Caco-2 (cell line): ENCODE results near the gene HNRNPH2. TPM values are rescaled to one million over a fixed set of nuclear protein-coding genes. Genes with fewer than 3 reads are reported as not detected.

ENCODE experiments used
- BruUV-seq: library from RNA; stranded (reverse); fragments of 400-500 nt; replicated peaks from 2 replicates; lab custom pipeline; 2021; lab: Mats Ljungman, UMichigan
- CTCF ChIA-PET: fragments of 300-600 bp; sonication (Branson Sonifier 250); formaldehyde crosslinking; loops from one replicate; lab custom pipeline; 2022; ENCODE audit warnings: antibody characterized with exemption; lab: Charles Lee
- POLR2A ChIA-PET: fragments of 300-600 bp; sonication (Branson Sonifier 250); formaldehyde crosslinking; loops from one replicate; lab custom pipeline; 2022; ENCODE audit warnings: antibody characterized with exemption; lab: Charles Lee
- DNase-seq, 2 experiments: peaks; one replicate each; pipeline versions ENCODE4 v3.0.0 to v3.0.0-alpha.2; 2020 to 2022
- H3K27me3 ChIP-seq: replicated peaks from 2 replicates; pipeline ENCODE4 v1.6.0; 2011; ENCODE audit warnings: low read length; ENCODE audit not compliant: control insufficient read depth, insufficient read depth
- H3K36me3 ChIP-seq: 2 replicates; pipeline ENCODE4 v1.5.1; 2011; ENCODE audit warnings: low read length; ENCODE audit not compliant: control insufficient read depth, insufficient read depth
- H3K4me1 ChIP-seq: fragments of 250-450 bp; sonication (Bioruptor Pico); 2 replicates; pipeline ENCODE4 v1.5.1; 2020; ENCODE audit warnings: mild to moderate bottlenecking
- H3K4me3 ChIP-seq: 2 replicates; pipeline ENCODE4 v1.5.1; 2011; ENCODE audit warnings: low read depth, mild to moderate bottlenecking, control low read depth, low read length
- H3K9me3 ChIP-seq: fragments of 250-450 bp; sonication (Bioruptor Pico); 2 replicates; pipeline ENCODE4 v1.5.1; 2020; ENCODE audit warnings: mild to moderate bottlenecking, moderate library complexity
- H3K27ac Mint-ChIP-seq: one replicate; pipeline ENCODE4 v1.8.0; 2022; ENCODE audit warnings: mixed read lengths; ENCODE audit not compliant: unreplicated experiment
- H3K27me3 Mint-ChIP-seq: one replicate; pipeline ENCODE4 v1.8.0; 2022; ENCODE audit warnings: mixed read lengths; ENCODE audit not compliant: insufficient read depth, unreplicated experiment
- H3K36me3 Mint-ChIP-seq: one replicate; pipeline ENCODE4 v1.8.0; 2022; ENCODE audit warnings: mild to moderate bottlenecking, mixed read lengths; ENCODE audit not compliant: insufficient read depth, unreplicated experiment
- H3K4me1 Mint-ChIP-seq: one replicate; pipeline ENCODE4 v1.8.0; 2022; ENCODE audit warnings: low read depth, mixed read lengths; ENCODE audit not compliant: unreplicated experiment
- H3K4me3 Mint-ChIP-seq: one replicate; pipeline ENCODE4 v1.8.0; 2022; ENCODE audit warnings: mild to moderate bottlenecking, moderate library complexity, mixed read lengths; ENCODE audit not compliant: unreplicated experiment
- H3K9me3 Mint-ChIP-seq: one replicate; pipeline ENCODE4 v1.8.0; 2022; ENCODE audit warnings: mixed read lengths; ENCODE audit not compliant: unreplicated experiment
- CTCF ChIP-seq, 2 experiments: fragments of 200-600 bp in 1 of 2; IDR thresholded peaks; 1 replicate in 1 of 2; 2 replicates in 1 of 2; pipeline versions ENCODE4 v1.5.1 to v1.8.0; 2011 to 2022; ENCODE audit warnings: antibody characterized with exemption in 1 of 2, control low read depth in 1 of 2, inconsistent platforms in 1 of 2, low read depth in 1 of 2, low read length in 1 of 2, mild to moderate bottlenecking in 1 of 2, moderate library complexity in 1 of 2; ENCODE audit not compliant: insufficient read depth in 1 of 2, severe bottlenecking in 1 of 2, unreplicated experiment in 1 of 2
- intact Hi-C: fragments of 100-400 bp; cut with micrococcal nuclease; formaldehyde crosslinking; loops from one replicate; pipeline ENCODE4 v1.10.0; 2022; ENCODE audit not compliant: unreplicated experiment
- total RNA-seq: library from RNA; stranded (reverse); gene quantifications from 2 replicates; pipeline ENCODE4 v1.2.3, GENCODE V29; 2022

HNRNPH2 gene
- total RNA-seq, 1 experiment from 2014 or later = 46.1 TPM

- Histone ChIP-seq H3K4me3 (no peak overlapping the region), H3K4me1 (no peaks in the 10 kb centered on the region), H3K9me3 (no peaks in the 10 kb centered on the region), H3K27me3 (no peaks in the 10 kb centered on the region), H3K36me3 (no peaks in the 10 kb centered on the region)
- intact Hi-C loops = no loop called here
- Mint-ChIP-seq H3K36me3 (no peaks in the 10 kb centered on the region), H3K4me3 (no peak overlapping the region), H3K27me3 (no peaks in the 10 kb centered on the region), H3K4me1 (no peaks in the 10 kb centered on the region), H3K9me3 (no peaks in the 10 kb centered on the region), H3K27ac (no peak overlapping the region)
- no peak for TF ChIP-seq CTCF (IDR thresholded peaks at IDR 0.05; ENCODE audit: insufficient read depth in 1 of 2, low read depth in 1 of 2, low read length in 1 of 2, severe bottlenecking in 1 of 2, unreplicated experiment in 1 of 2)
- no TSS peak for BruUV-seq
- ChIA-PET CTCF (no interaction called here), POLR2A (no interaction called here)
- DNase-seq = no peak
These were observed 22.9 kb upstream of the HNRNPH2 start for GRCh38 chrX:101385026-101385684.

GRCh38 chrX:101385795-101386541 is 22.1 kb upstream of the HNRNPH2 start, which contains the start of gene BTK:
TSS of gene BTK (minus strand) at chrX:101386191. CDS start at chrX:101375284, 10,907 bp downstream.
- Mint-ChIP-seq H3K27me3 (no peaks in the 10 kb centered on the region), H3K27ac (no peak within 1 kb of the TSS), H3K9me3 (no peaks in the 10 kb centered on the region), H3K4me3 (no peak within 1 kb of the TSS), H3K36me3 (peaks cover 4% of the 10 kb centered on the region), H3K4me1 (no peaks in the 10 kb centered on the region)
- no peaks in the 10 kb centered on the region for H3K4me1 ChIP-seq
- intact Hi-C loops = no loop called here
- POLR2A ChIA-PET = no interaction called here
- no peaks in the 10 kb centered on the region for H3K27me3 ChIP-seq
- CTCF ChIA-PET = no interaction called here
- TF ChIP-seq CTCF (IDR thresholded peaks at IDR 0.05; ENCODE audit: insufficient read depth in 1 of 2, low read depth in 1 of 2, low read length in 1 of 2, severe bottlenecking in 1 of 2, unreplicated experiment in 1 of 2) = no peak
- no peaks in the 10 kb centered on the region for H3K9me3 ChIP-seq
- H3K4me3 ChIP-seq = no peak within 1 kb of the TSS
- DNase-seq = no peak
- H3K36me3 ChIP-seq = no peaks in the 10 kb centered on the region
- no TSS peak for BruUV-seq

GRCh38 chrX:101386542-101386885 is 21.5 kb upstream of the HNRNPH2 start:
- H3K9me3 Mint-ChIP-seq = no peaks in the 10 kb centered on the region
- intact Hi-C loops = no loop called here
- H3K27me3 Mint-ChIP-seq = no peaks in the 10 kb centered on the region
- no peak for DNase-seq
- no peaks in the 10 kb centered on the region for H3K27me3 ChIP-seq
- TF ChIP-seq CTCF (IDR thresholded peaks at IDR 0.05; ENCODE audit: insufficient read depth in 1 of 2, low read depth in 1 of 2, low read length in 1 of 2, severe bottlenecking in 1 of 2, unreplicated experiment in 1 of 2) = no peak
- no peaks in the 10 kb centered on the region for H3K36me3 ChIP-seq
- no peaks in the 10 kb centered on the region for H3K9me3 ChIP-seq
- no peak overlapping the region for H3K4me3 Mint-ChIP-seq
- no peaks in the 10 kb centered on the region for H3K4me1 ChIP-seq
- no peaks in the 10 kb centered on the region for H3K4me1 Mint-ChIP-seq
- no peak overlapping the region for H3K27ac Mint-ChIP-seq
- no TSS peak for BruUV-seq
- H3K36me3 Mint-ChIP-seq = peaks cover 10% of the 10 kb centered on the region
- POLR2A ChIA-PET = no interaction called here
- CTCF ChIA-PET = no interaction called here
- H3K4me3 ChIP-seq = no peak overlapping the region
